GM21723 (cell line): ENCODE measurements around the gene DNAJC16.
"Not testable (repeated sequence)": the region's sequence is repeated elsewhere in the genome, so short reads cannot be mapped to it uniquely, and the experiment has no call there.

Experiments
- ATAC-seq: cut with Tn5 transposase; IDR thresholded peaks from one replicate; pipeline ENCODE4 v1.9.1; 2021; ENCODE audit warnings: mild to moderate bottlenecking, moderate library complexity; ENCODE audit not compliant: unreplicated experiment

Gene DNAJC16

GRCh38 chr1:15506831-15507230, 19.8 kb upstream of the DNAJC16 start:
- ATAC-seq, result no peak

- ATAC-seq, result no peak
Observed at GRCh38 chr1:15507278-15507677, 19.4 kb upstream of the DNAJC16 start.

- no peak for ATAC-seq
Observed at GRCh38 chr1:15508700-15509487, 17.8 kb upstream of the DNAJC16 start.

- ATAC-seq, result no peak
Observed at GRCh38 chr1:15509586-15509985, 17.1 kb upstream of the DNAJC16 start.

- ATAC-seq, result no peak
Observed at GRCh38 chr1:15510611-15511405, 15.8 kb upstream of the DNAJC16 start.

GRCh38 chr1:15513192-15513591, 13.5 kb upstream of the DNAJC16 start:
- ATAC-seq, result no peak

GRCh38 chr1:15513919-15514318, 12.7 kb upstream of the DNAJC16 start:
- ATAC-seq, result no peak

GRCh38 chr1:15514557-15514956, 12.1 kb upstream of the DNAJC16 start:
- ATAC-seq, result not testable (repeated sequence)

- ATAC-seq, result no peak
Observed at GRCh38 chr1:15515022-15515663, 11.5 kb upstream of the DNAJC16 start.

GRCh38 chr1:15519625-15520024, 7.0 kb upstream of the DNAJC16 start:
- no peak for ATAC-seq

- not testable (repeated sequence) for ATAC-seq
Observed at GRCh38 chr1:15521206-15521906, 5.3 kb upstream of the DNAJC16 start.

- ATAC-seq, result no peak
Observed at GRCh38 chr1:15522551-15522950, 4.1 kb upstream of the DNAJC16 start.

- ATAC-seq, result no peak
Observed at GRCh38 chr1:15523104-15524020, 3.3 kb upstream of the DNAJC16 start.

- ATAC-seq, result no peak
Observed at GRCh38 chr1:15524021-15524282, 2.7 kb upstream of the DNAJC16 start, which contains the start of gene CASP9. Gene CASP9 (minus strand): TSS chr1:15524215. CDS start chr1:15524200, 15 bp downstream.

- ATAC-seq, result peak; percentile 42
Observed at GRCh38 chr1:15524283-15525049, 2.2 kb upstream of the DNAJC16 start.

- peak; percentile 35 for ATAC-seq
Observed at GRCh38 chr1:15525050-15526020, 1.3 kb upstream of the DNAJC16 start.

- no peak for ATAC-seq
Observed at GRCh38 chr1:15526021-15526489, 593 bp upstream of the DNAJC16 start.

- no peak for ATAC-seq
Observed at GRCh38 chr1:15531003-15531402, 4.4 kb downstream of the DNAJC16 start.
